Suprapubic skin (tissue), 4 donors: ENCODE measurements around the gene SSTR4.

ENCODE experiments used
- EP300 ChIP-seq: sonication (generic); formaldehyde crosslinking; IDR thresholded peaks from one replicate; pipeline ENCODE4 v1.6.1; 2017; ENCODE audit warnings: antibody characterized with exemption
- POLR2A ChIP-seq, 2 donors: fragments of 450-650 bp; IDR thresholded peaks; one replicate each; pipeline ENCODE4 v1.6.1; 2017; ENCODE audit warnings: antibody characterized with exemption in 2 of 2, mild to moderate bottlenecking in 2 of 2, moderate library complexity in 2 of 2
- POLR2AphosphoS5 ChIP-seq, 3 donors: sonication (generic); formaldehyde crosslinking; IDR thresholded peaks; one replicate each; pipeline ENCODE4 v1.6.1; 2017; ENCODE audit warnings: antibody characterized with exemption in 3 of 3
- TF ChIP-seq, protein P1 (sequence below), 2 donors: fragments of 200-600 bp in 1 of 2; fragments of 450-650 bp in 1 of 2; sonication (generic) in 1 of 2; IDR thresholded peaks; one replicate each; pipeline ENCODE4 v1.5.1; 2016 to 2019; ENCODE audit warnings: antibody characterized with exemption in 2 of 2, mild to moderate bottlenecking in 1 of 2, moderate library complexity in 1 of 2

- TF ChIP-seq POLR2AphosphoS5 (IDR thresholded peaks at IDR 0.05) (no peak), POLR2A (IDR thresholded peaks at IDR 0.05) (no peak), EP300 (no peak)
- TF ChIP-seq, protein P1, sequence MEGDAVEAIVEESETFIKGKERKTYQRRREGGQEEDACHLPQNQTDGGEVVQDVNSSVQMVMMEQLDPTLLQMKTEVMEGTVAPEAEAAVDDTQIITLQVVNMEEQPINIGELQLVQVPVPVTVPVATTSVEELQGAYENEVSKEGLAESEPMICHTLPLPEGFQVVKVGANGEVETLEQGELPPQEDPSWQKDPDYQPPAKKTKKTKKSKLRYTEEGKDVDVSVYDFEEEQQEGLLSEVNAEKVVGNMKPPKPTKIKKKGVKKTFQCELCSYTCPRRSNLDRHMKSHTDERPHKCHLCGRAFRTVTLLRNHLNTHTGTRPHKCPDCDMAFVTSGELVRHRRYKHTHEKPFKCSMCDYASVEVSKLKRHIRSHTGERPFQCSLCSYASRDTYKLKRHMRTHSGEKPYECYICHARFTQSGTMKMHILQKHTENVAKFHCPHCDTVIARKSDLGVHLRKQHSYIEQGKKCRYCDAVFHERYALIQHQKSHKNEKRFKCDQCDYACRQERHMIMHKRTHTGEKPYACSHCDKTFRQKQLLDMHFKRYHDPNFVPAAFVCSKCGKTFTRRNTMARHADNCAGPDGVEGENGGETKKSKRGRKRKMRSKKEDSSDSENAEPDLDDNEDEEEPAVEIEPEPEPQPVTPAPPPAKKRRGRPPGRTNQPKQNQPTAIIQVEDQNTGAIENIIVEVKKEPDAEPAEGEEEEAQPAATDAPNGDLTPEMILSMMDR (IDR thresholded peaks at IDR 0.05): no peak
These were observed 17.8 kb downstream of the SSTR4 start for GRCh38 chr20:23052904-23053303.
